ES-I3 (cell line): ENCODE data around the gene EQTN.

Experiments used
- H3K36me3 ChIP-seq: 2 replicates; pipeline ENCODE4 v1.6.1; 2013; ENCODE audit warnings: mild to moderate bottlenecking, low read length, control low read depth, moderate library complexity; ENCODE audit not compliant: insufficient read depth
- H3K4me1 ChIP-seq: 2 replicates; pipeline ENCODE4 v1.6.1; 2013; ENCODE audit warnings: mild to moderate bottlenecking, control low read depth, low read length; ENCODE audit not compliant: insufficient read depth
- H3K9ac ChIP-seq: 2 replicates; pipeline ENCODE4 v1.6.1; 2013; ENCODE audit warnings: low read depth, mild to moderate bottlenecking, low read length, moderate library complexity
- H3K9me3 ChIP-seq: 2 replicates; pipeline ENCODE4 v1.6.1; 2013; ENCODE audit warnings: mild to moderate bottlenecking, low read length, moderate library complexity; ENCODE audit not compliant: control insufficient read depth, insufficient read depth

EQTN gene

DNA sequence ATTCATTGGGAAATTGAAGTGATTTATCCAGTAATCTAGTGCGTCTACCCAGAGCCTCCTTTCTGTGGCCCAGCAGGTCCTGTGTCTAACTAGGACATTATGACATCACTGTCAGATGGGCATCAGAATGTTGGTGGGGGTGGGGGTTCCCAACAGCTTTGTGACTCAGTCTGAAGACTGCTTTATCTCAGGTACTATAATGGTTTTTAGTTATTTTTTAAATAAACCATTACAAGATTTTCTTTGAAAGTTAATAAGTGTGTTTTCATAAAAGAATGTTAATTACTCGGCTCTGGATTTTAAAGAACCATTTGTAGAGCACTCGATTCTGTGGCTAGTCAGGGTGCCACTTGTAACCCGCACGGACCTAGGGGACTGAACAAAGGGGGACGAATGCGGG is at the start of gene EQTN:
TSS of gene EQTN (minus strand) at position 101 of the 400 bp plus-strand sequence. CDS start at position 6, 95 bp downstream.
- Histone ChIP-seq H3K9ac (no peak within 1 kb of the TSS), H3K4me1 (no peaks in the 10 kb centered on the region), H3K9me3 (no peaks in the 10 kb centered on the region), H3K36me3 (no peaks in the 10 kb centered on the region)

DNA sequence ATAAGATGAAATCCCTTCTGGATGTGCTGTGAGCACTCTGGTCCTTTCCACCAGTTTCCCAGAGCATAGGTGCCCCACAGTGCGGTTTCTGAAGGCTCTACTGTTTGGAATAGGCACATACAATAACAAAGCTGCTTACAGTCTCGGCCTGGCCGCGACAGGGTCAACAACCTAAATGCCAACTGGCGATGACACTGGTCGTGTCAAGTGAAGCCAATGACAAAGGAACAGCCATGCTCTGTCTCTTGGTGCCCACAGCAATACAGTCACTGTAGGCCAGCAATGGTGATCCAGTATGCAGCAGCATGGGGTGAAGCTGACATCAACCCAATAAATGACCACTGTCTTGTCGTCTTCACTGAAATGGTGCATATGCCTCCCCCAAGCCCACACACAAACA is 47.8 kb upstream of the EQTN start:
- Histone ChIP-seq H3K36me3 (no peaks in the 10 kb centered on the region), H3K9me3 (no peaks in the 10 kb centered on the region; the same call in 1 of the 2 replicates), H3K4me1 (peaks cover 17% of the 10 kb centered on the region)

DNA sequence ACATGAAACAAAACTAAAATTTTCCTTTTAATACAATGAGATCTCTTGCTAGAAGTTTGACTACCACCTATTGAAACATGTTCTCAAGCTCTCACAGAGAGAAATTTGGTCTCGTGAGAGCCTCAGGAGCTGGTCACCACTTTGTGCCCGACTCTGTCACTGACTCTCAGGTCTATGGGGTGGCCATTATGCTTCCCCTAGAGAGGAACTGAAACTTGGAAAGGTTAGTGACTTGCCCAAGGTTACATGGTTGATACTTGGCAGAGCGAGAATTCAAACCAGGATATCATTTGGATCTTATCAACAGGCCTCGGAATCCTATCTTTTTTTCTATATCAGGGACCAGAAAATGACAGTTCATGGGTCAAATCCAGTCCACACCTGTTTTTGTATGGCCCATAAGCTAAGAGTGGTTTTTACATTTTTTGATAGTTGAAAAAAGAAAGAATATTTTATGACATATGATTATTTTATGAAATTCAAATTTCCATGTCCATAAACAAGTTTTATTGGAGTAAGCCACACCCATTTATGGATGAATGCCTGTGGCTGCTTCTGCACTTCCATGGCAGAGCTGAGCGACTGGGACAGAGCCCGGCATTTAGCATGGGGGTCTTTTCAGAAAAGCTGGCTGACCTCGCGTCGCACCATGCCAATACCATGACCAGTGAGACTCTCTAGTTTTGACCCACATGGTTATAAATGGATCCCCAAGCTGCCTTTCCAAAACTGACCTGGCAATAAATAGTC is 44.8 kb upstream of the EQTN start:
- no peaks in the 10 kb centered on the region for H3K36me3 ChIP-seq
- H3K9me3 ChIP-seq, result no peaks in the 10 kb centered on the region; the same call in 1 of the 2 replicates
- H3K9ac ChIP-seq, result no peak overlapping the region
- H3K4me1 ChIP-seq, result peaks cover 19% of the 10 kb centered on the region

More for the DNA sequence above, 47.8 kb upstream of the EQTN start:
- no peak overlapping the region for H3K9ac ChIP-seq

DNA sequence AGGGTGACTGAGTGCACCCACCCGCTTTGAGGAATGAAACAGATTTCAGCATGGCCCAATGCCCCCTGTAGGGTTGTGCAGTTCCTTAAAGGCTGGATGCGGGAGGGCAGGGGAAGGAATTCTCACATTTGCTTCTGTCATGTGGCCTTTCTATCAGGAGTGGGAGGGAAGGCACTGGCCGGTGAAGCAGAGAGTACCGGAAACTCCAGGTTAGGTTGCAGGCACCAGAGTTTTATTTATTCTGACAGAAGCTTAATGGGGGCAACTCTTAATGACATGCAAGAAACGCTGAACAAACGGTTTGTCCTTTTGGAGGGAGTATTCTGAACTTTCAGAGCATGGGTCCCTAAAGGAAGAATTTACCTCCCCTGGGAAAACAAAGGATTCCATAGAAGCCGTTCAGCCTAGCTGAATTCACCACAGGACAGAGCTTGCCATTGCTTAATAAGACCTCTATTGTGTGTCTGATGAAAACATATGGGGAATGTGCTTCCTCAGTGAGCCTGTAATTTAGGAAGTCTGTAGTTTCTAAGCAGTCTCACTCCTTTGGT is 44.1 kb upstream of the EQTN start:
- Histone ChIP-seq H3K9ac (no peak overlapping the region), H3K4me1 (peaks cover 26% of the 10 kb centered on the region), H3K9me3 (no peaks in the 10 kb centered on the region; the same call in 1 of the 2 replicates), H3K36me3 (no peaks in the 10 kb centered on the region)

DNA sequence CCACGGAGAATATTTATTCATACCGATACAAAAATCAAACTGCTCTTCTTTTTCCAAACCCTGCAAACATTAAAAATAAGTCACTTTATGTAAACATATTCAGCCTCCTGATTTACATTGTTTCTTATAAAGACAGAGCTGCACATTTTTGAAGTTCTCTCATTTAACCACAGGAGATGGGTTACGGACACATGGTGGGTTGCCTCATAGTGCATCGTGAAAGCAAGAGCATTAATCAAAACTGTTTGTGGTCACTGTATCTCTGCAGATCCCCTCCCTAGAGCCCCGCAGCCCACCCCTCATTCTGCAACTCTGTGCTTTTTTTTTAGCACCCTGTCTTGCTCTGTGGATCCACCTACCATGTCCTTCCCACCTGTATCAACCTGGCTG is 43.3 kb upstream of the EQTN start:
- Histone ChIP-seq H3K9ac (no peak overlapping the region), H3K36me3 (no peaks in the 10 kb centered on the region), H3K4me1 (peaks cover 30% of the 10 kb centered on the region), H3K9me3 (no peaks in the 10 kb centered on the region)

DNA sequence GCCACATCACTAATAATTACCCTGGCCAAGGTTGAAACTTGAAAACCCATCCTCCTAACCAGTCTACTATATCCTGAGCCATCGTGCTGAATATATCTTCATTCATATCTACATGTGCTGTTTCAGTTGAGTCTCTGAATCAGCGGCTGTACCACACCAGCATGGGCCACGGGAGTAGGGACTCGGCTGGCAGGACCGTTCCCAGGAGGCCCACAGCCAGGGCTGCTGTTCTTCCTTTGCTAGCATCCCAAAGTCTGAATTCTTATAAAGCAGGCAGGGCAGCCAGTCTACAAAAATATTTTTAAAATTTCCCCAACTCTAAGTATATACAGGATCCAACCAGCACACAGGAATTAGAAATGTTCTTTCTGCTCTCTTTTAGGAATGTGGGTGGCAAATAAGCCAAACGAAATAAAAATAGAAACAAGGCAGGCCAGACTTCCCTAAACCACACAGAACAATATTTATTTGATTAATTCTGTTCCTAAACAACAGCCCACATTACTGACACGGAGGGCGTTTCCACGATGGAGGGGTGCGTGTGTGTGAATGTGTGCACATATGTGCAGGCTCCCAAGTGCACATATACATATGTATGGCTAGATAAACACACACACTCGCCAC is 42.8 kb upstream of the EQTN start:
- H3K9me3 ChIP-seq, result no peaks in the 10 kb centered on the region
- no peak overlapping the region for H3K9ac ChIP-seq
- H3K4me1 ChIP-seq, result peaks cover 30% of the 10 kb centered on the region
- H3K36me3 ChIP-seq, result no peaks in the 10 kb centered on the region

DNA sequence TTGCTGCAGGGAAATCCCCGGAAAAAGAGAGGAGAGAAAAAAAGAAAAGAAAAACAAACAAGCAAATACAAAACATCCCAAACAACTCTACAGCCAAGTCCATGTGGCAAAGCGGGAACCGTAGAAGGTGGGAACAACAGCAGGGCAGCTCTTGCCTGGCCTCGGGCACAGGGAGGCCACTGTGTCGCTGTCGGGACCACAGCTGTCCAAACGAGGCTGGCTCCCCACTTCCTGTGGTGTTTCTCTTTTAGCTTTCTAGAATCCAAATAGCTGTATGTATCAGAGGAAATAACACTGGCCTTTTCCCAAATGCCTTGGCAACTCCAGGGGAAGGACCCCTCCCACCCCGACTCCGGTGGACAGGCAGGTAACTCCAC is 41.6 kb upstream of the EQTN start:
- H3K36me3 ChIP-seq, result no peaks in the 10 kb centered on the region
- peaks cover 34% of the 10 kb centered on the region for H3K4me1 ChIP-seq
- H3K9me3 ChIP-seq, result no peaks in the 10 kb centered on the region
- H3K9ac ChIP-seq, result no peak overlapping the region

DNA sequence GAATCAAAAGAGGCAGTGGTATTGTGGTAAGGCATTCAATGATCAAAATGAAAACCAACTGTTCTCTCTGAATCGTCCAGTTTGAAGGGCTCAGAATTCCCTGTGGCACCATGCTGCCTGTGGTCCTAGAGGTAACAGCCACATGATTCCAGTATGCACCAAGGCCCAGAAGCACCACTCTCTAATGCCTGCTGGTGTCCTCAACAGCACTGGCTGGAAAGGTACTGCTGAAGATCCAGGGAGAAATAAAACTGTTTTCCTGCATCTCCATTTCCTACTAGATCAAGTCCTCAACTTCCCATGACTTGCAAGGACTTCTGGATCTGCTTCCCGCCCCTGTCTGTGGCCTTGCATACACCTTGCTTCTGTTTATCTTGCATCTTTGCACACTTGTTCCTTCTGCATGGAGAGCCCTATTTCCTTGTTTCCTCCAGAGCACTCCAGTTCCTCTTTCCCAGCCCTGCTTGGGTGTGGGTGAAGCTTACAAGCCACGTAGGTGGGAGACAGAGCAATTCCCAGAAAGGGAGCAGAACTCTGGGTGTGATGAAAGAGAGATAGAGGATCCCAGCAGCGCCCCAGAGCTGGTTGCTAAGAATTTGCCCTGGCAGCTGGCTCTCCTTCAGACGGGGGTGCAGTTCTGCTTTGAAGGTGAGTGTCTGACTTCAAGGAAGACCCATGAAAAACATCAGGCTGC is 41.0 kb upstream of the EQTN start:
- Histone ChIP-seq H3K9ac (no peak overlapping the region), H3K36me3 (no peaks in the 10 kb centered on the region), H3K4me1 (peaks cover 37% of the 10 kb centered on the region), H3K9me3 (no peaks in the 10 kb centered on the region)

DNA sequence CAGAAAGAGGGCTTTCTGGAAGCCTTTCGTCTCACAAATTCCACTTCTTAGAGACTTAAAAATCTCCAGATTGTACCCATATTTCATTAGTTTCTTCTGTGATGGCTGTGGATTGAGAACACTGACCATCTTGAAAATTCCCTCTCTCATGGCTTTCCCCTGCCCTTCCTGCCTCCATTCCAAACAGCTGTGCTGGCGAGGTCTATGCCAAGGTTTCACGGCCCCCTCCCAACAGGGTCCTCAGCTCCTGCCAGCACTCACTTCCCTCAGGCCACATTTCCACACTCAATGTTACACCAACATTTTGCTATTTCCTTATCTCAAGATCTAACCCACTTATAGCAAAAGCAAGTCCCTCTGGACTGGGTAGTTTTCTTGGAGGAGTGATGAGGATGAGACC is 40.3 kb upstream of the EQTN start:
- Histone ChIP-seq H3K4me1 (peaks cover 37% of the 10 kb centered on the region), H3K9me3 (no peaks in the 10 kb centered on the region), H3K36me3 (no peaks in the 10 kb centered on the region), H3K9ac (no peak overlapping the region)

DNA sequence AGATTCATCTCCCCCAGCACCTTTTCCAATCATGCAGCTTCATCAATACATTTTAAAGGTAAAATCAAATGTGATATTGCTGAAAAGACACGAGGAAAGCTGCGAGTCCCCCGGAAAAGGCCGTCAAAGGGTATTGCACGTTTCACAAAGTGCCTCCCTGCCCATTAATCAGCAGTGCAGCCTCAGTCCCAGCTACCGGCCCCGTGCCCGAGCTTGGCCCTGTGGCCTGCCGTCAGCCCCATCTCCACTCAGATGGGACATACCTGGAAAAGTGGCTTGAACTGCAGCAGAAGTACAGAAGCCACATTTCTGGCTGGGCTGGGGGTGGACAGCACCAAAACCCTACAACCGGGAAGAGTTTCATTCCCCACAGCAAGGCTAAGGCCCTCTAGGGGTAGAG is 39.9 kb upstream of the EQTN start:
- no peaks in the 10 kb centered on the region for H3K36me3 ChIP-seq
- peaks cover 36% of the 10 kb centered on the region for H3K4me1 ChIP-seq
- no peaks in the 10 kb centered on the region for H3K9me3 ChIP-seq
- no peak overlapping the region for H3K9ac ChIP-seq

DNA sequence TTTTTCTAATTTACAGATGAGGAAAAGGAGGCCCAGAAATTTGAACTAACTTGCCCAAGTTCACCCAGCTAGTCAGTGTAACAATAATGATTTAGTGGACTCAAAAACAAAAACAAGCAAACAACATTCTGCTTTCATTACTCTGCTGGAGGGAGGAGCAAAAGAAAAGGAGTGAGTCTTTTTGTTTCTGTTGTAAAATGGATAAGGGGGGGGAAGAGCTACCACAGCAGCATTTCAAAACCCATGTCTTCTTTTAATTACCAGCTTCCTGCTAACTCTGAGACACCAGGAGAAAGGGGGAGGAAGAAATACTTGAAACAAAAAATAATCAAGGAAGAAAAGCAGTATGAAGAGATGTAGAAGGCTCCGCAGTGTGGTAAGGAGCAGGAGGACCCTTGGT is 39.2 kb upstream of the EQTN start:
- peaks cover 29% of the 10 kb centered on the region for H3K4me1 ChIP-seq
- no peaks in the 10 kb centered on the region for H3K9me3 ChIP-seq
- no peak overlapping the region for H3K9ac ChIP-seq
- H3K36me3 ChIP-seq, result no peaks in the 10 kb centered on the region

DNA sequence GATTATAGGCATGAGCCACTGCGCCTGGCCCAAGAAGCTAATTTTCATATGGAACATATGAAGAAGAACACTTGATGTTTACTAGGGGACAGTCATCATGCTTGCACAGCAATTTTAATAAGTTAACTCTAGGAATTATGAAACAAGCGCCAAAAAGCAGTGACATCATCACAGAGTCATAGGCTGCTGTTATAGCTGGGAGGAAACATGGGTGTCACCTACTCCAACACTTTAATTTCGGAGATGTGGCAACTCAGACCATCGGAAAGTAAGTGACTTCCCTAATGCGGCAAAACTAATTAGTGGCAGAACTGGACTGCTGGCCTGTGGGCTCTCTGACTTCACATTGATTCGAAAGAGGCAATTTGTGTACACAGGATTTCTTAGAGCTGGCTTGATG is 38.1 kb upstream of the EQTN start:
- Histone ChIP-seq H3K36me3 (no peaks in the 10 kb centered on the region), H3K9me3 (no peaks in the 10 kb centered on the region), H3K4me1 (peaks cover 25% of the 10 kb centered on the region), H3K9ac (no peak overlapping the region)

DNA sequence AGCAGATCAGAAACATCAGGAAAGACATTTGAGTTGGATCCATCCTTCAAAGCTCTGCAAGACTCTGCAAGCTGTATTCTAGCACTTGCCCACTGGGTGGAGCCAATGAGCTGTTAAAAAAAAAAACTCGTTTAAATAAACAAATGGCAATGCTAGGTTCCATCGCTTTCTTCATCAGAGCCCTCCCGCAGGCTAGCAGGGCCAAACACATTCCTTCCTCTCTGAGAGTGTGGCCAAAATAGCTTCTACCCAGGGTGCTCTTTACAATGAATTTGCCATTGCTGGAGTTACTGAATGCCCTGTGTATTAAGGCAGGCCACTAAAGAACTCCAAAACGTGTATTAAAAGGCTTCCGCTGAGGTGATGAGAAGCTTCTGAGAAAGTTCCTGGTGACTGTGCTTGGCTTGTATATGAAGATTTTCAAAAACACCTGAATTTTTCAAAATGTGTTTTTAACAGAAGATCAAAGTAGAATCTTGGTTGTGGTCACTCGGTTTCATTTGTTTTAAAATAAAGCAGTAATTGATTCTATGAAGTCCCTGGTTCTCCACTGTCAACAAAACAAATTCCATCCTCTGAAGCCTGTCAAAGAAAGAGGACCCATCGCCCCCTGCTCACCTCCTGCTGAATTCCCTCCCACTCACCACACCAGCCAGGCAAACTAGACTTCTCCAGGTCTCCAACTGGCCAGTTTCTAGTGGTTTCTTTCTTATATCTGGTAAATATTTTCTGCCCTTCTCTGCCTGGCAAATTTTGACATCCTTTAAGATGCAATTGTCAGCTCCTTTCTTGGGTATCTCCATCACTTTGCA is 36.5 kb upstream of the EQTN start:
- Histone ChIP-seq H3K9me3 (no peaks in the 10 kb centered on the region), H3K9ac (no peak overlapping the region; the same call in 1 of the 2 replicates), H3K4me1 (peaks cover 23% of the 10 kb centered on the region), H3K36me3 (no peaks in the 10 kb centered on the region)

DNA sequence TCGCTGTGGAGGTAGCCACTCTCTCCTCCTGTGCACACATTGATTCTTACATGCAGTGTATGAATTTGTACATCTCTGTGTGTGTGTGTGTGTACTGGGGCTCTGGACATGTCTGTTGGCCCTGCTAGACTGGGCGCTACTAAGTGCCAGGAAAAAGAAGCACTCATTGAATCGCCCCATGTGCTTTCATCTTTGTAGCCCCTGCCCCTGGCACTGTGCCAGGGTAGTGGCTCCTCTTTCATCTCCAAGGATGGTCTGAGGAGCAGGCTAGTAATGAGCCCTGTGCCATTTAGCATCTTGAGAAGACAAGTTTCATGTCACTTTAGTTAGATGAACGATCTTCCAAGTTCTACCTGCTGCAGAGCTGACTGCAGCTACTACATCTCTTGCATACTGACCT is 34.4 kb upstream of the EQTN start:
- H3K36me3 ChIP-seq, result no peaks in the 10 kb centered on the region
- peaks cover 14% of the 10 kb centered on the region for H3K4me1 ChIP-seq
- H3K9ac ChIP-seq, result no peak overlapping the region
- H3K9me3 ChIP-seq, result no peaks in the 10 kb centered on the region
